HG03571 (cell line): ENCODE data around the gene CEP43.

ENCODE experiments used
- ATAC-seq: cut with Tn5 transposase; IDR thresholded peaks from one replicate; pipeline ENCODE4 v1.9.1; 2021; ENCODE audit not compliant: unreplicated experiment

The CEP43 gene

GRCh38 chr6:166999145-166999883, at the start of gene CEP43:
CEP43 (plus strand) TSS chr6:166999397; CDS start chr6:166999413, 16 bp downstream.
- ATAC-seq = peak; percentile 89

- ATAC-seq = no peak
Observed at GRCh38 chr6:166949528-166950442, 49.4 kb upstream of the CEP43 start.

- peak; percentile 38 for ATAC-seq
Observed at GRCh38 chr6:166950443-166950821, 48.8 kb upstream of the CEP43 start.

- peak; percentile 93 for ATAC-seq
Observed at GRCh38 chr6:166950892-166951669, 48.1 kb upstream of the CEP43 start.

- ATAC-seq = no peak
Observed at GRCh38 chr6:166951670-166952060, 47.5 kb upstream of the CEP43 start.

GRCh38 chr6:166952121-166952520, 47.1 kb upstream of the CEP43 start:
- no peak for ATAC-seq

GRCh38 chr6:166952567-166953486, 46.4 kb upstream of the CEP43 start:
- no peak for ATAC-seq

- no peak for ATAC-seq
Observed at GRCh38 chr6:166954118-166954713, 45.0 kb upstream of the CEP43 start.

- ATAC-seq = no peak
Observed at GRCh38 chr6:166955121-166955864, 43.9 kb upstream of the CEP43 start.

GRCh38 chr6:166955865-166956443, 43.2 kb upstream of the CEP43 start:
- peak; percentile 2 for ATAC-seq

- peak; percentile 57 for ATAC-seq
Observed at GRCh38 chr6:166956444-166957086, 42.6 kb upstream of the CEP43 start, which contains the start of gene RNASET2. RNASET2 (minus strand) TSS chr6:166956550; CDS start chr6:166956182, 368 bp downstream.

GRCh38 chr6:166957087-166957804, 42.0 kb upstream of the CEP43 start:
- peak; percentile 35 for ATAC-seq

- ATAC-seq = no peak
Observed at GRCh38 chr6:166957805-166958076, 41.5 kb upstream of the CEP43 start.

GRCh38 chr6:166958926-166959861, 40.0 kb upstream of the CEP43 start:
- no peak for ATAC-seq

- ATAC-seq = no peak
Observed at GRCh38 chr6:166959911-166960608, 39.1 kb upstream of the CEP43 start.

- ATAC-seq = no peak
Observed at GRCh38 chr6:166960609-166960978, 38.6 kb upstream of the CEP43 start.
